Stimulated activated CD8-positive, alpha-beta memory T cell treated with anti-CD3 and anti-CD28 coated beads, Interleukin-7, amount 100 ng/mL, for 4 hours (primary cell): ENCODE results near the gene TBX15.
"Not testable (repeated sequence)": the region's sequence is repeated elsewhere in the genome, so short reads cannot be mapped to it uniquely, and the experiment has no call there.

Experiments used
- DNase-seq, 2 donors: peaks; one replicate each; pipeline ENCODE4 v3.0.0-alpha.2; 2020; ENCODE audit warnings: low read depth in 2 of 2

Gene TBX15

DNA sequence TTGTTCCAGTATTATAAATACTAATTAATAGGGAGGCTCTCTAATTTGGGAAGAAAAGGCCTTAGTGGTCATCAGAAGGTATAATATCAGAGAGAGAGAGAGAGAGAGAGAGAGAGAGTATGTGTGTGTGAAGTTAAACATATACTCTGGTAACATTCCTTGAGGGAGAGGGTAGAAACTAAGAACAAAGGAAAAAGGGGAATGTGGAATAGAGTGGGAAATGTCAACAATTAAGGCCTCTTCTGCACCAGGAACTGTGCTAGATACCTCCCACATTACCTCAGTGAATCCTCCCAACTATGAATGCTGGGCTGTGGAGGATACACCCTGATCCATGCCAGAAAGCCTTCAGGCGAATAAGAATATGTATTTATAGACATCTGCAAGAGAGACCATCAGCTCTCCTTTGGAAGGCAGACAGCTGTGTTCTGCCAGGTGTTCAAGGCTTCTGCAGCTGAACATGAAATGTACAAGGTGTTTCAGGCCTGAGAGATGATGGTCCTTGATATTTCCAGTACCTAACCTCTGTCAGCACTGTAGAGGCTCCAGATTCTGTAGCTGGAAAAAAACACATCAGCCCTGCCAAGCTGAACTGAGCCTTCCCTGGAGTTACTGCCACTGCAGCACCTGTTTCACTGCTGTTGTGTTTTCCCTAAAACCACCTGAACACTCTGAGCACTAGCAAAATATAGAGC is 29.1 kb downstream of the TBX15 start:
- no peak for DNase-seq

DNA sequence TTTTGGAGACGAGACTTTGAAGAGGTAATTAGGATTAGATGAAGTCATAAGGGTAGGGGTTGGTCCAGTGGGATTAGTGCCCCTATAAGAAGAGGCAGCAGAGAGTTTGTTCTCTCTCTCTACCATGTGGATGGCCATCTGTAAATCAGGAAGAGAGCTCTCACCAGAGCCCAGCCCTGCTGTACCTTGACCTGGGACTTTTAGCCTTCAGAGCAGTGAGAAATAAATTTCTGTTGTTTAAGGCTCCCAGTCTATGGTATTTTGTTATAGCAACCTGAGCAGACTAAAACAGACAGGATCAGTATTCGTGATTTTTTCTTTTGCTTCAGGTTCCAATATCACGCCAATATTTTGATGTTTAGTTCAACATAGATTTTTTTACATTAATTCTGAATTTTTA is 30.0 kb downstream of the TBX15 start:
- DNase-seq = no peak

DNA sequence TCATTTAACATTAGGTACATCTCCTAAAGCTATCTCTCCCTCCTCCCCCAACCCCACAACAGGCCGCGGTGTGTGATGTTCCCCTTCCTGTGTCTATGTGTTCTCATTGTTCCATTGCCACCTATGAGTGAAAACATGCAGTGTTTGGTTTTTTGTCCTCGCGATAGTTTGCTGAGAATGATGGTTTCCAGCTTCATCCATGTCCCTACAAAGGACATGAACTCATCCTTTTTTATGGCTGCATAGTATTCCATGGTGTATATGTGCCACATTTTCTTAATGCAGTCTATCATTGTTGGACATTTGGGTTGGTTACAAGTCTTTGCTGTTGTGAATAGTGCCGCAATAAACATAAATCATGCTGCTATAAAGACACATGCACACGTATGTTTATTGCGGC is 30.6 kb downstream of the TBX15 start:
- not testable (repeated sequence) for DNase-seq

DNA sequence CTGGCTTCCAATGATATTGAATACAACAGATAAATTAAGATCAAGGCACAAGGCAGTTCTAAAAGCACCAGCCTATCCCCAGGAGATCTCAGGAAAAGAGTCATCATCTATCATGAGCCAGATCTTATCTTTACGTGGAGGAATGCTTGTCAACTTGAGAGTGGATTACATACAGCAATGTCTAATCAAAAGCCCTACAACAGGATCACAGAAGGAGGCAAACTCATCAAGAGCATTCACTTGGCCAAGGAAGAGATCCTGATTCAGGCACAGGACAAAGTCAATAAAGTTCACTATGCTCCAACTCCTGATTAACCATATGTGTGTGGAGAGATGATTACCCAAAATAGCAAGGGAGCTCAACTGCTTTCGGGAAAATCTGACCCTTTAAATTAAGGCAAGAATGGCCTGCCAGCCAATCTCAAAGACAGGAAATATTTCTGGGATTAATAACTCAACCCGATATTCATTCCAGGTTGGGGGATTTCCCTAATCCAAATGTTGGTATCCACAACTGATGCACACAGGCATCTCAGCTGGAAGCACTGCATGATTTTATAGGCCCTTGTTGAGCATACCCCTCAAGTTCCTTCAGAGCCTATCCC is 33.7 kb downstream of the TBX15 start:
- DNase-seq = no peak

DNA sequence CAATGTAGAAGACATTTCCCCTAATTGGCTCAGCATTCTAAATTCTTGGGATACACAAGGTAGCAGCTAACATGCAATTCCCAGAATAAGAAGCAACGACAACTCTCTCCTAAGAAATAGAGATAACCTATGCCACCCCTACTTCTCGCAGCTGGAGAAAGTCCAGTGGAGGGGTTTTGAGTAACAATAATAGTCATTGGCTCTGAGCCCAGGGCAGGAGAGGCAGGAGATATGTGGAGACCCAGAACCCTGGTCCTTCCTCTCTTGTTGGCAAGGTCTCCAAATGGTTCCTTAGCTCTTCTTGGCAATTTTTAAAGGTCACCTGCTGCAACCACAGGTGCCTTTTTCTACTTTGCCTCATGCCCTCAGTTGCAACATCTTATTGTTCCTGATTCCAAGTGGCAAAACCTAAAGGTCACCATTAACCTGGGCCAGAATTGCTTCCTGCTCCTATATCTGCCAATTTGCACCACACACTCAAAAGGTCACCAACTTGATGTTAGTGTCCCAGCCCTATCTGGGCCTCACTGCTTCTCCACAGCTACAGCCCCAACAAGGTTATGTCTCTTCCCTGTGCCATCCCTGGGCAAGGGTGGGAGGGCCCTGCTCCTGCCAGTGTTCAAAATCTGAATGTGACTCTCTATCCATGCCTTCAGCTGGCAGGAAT is 36.7 kb downstream of the TBX15 start:
- no peak for DNase-seq

DNA sequence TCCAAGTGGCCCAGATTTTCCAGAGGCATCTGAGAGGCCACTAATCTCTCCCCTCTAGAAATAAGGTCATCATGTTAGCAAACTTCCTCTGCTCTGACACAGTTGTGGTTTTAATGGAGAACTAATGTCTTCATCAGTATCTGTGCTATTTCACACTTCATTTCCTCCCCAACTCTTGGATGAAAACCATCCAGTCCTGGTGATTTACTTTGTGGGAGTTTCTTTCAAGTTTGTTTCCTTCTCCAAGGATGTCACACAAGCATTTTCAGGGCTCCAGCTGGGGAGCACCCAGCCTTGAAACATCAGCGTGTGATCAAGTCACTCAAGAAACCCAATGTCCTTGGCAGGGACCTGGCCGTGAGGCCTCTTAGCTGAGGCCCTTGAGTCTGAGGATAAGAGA is 38.8 kb downstream of the TBX15 start:
- DNase-seq = no peak

DNA sequence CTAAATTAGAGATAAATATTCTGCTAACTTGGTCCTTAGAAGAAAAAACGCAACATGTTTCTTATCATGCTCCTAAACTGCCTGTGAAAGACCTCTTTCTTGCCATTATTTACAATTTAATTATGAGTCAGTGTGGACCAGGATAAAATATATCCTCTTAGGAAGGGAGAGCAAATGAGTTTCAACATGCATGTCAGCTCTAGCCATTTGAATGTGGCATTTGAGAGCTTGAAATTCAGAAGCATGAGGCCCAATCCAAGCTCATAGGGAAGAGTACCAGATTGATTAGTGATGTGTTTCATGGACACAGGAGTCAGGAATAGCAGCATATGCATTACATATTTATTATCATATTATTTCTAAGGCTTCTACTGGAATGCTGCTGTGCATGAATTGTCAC is 39.3 kb downstream of the TBX15 start:
- DNase-seq = no peak

DNA sequence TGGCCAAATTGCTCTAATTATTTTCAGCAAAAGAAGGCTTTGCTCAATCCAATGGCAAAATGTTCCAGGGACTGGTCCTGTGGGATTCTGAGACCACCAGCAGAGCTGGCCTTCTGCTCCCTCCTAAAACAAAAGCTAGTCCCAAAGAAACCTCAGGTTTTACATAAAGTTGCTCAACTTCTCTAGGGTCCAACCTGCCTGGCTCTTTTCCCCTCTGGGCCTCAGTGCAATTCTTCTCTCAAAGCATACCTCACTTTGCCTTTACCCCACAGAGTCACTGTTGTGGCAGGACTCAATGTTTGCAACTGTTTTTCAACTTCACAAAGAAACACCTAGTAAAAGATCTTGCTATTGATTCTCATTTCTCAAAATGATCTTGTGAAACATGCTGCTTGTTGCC is 39.8 kb downstream of the TBX15 start:
- no peak for DNase-seq

DNA sequence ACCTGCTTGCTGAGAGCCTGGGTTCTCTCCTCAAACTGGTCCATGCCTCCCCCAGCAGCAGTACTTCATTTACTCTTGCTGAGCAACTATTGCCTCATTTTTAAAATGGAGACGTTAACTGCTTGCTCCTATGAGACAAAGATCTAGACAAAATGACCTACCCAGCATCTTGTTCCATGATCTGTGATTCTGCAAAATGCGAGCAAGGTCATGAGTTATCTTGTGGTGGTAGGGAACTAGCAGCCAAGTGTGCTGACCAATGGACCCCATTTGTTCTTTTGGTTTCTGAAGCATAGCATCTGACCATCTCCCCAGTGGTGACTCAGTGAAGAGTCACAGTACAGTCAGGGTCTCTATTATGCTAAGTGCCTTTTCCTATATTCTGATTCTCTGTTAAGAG is 40.4 kb downstream of the TBX15 start:
- DNase-seq = no peak

DNA sequence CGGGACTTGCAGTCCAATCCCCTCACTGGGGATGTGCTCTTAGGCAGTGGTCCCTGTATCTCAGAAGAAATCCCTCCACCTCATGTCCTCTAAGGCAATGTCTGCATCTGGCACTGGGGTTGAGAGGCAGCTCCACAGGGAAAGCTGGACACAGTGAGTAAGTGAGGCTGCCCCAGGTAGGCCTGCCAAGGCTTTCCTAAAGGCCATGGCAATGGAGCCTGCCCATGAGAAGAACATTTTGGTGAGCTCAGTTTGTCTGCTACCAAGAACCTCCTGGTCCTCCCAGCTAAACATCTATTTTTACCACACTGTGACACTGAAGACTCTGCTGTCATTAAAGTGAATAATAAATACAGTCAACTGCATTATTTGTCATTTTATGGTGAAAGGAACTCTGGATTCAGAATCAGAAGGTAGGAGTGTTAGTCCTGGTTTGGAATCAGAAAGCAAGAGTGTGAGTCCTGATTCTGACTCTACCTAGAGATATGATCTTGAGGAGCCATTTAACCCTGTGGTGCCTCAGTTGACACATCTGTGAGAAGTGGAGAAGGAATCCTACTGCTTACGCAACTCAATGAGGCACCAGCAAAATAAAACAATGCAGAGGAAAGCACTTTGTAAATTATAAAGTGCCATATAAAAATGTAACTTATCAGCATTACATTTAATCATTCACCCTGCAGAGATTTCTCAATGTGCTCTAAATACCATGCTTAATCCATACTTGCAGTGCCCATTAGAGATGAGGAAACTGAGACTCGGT is 41.0 kb downstream of the TBX15 start:
- DNase-seq = no peak

DNA sequence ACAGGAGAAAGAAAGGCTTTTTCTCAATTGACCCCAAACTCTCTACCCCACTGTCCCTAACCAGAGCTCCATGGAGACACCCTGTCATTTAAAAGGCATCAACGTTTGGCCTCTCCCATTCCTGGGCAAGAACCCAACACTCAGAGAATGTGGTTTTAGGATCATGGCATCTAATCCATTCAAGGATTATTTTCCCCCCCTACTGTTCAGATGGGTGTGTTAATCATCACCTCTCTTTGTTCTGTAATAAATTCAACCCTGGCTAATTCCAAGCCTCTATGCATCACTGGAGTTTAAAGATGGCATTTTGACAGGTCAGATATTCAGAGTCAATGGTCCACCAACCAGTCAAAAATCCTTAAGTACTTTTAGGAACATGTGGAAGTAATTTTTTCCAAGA is 42.7 kb downstream of the TBX15 start:
- no peak for DNase-seq

DNA sequence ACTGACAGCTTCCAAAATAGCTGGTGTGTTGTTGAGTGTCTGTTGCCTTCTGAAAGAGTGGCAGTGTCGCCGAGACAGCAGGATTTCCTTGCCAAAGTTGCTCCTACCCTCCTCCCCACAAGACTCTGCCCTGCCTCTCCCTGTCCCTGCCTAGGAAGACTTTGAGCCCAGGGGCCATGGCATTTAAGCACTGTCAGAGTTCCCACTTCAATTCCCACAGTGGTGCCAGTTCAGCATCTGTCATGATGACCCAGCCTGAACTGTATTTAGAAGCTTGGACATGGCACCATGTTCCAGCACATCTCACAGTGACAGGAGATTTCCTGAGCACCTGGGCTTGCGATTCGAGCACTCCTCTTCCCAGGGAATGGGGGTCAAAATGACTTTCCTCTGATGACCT is 43.6 kb downstream of the TBX15 start:
- DNase-seq = no peak

DNA sequence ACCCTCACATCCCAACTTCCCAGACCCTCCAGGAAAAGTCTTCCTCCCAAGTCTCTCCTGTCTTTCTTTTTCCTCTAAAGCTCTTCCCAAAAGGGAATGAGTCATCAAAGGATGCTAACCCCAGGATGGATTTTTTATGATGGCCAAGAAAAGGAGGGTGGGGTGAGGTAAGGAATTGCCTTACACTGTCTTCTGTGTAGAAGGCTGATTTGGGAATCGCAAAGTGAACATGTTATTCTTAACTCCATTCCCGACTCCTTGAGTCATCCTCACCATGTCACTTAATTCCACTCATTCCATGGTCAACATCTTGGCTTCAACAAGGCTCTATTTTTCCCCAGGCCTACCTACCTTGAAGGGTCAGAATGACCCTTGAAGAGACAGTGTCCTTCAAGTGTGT is 44.0 kb downstream of the TBX15 start:
- DNase-seq = no peak

DNA sequence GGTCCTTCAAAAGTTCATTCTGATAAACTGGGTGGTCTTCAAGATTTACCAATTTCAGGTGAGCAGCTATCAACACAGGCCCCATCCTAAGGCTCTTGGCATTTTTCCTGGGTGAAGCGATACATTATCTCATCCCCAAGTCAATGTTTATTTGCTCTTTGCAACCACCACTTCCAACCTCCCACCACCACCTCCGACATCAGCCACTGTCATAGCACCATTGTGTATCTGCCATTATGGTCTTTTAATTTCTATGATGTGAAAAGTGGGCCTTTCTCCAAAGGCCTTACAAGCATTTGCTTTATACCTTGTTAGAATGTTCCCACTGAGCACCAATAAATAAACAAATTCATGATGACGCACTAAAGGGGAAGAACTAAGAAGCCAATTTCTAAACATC is 47.2 kb downstream of the TBX15 start:
- DNase-seq = no peak

DNA sequence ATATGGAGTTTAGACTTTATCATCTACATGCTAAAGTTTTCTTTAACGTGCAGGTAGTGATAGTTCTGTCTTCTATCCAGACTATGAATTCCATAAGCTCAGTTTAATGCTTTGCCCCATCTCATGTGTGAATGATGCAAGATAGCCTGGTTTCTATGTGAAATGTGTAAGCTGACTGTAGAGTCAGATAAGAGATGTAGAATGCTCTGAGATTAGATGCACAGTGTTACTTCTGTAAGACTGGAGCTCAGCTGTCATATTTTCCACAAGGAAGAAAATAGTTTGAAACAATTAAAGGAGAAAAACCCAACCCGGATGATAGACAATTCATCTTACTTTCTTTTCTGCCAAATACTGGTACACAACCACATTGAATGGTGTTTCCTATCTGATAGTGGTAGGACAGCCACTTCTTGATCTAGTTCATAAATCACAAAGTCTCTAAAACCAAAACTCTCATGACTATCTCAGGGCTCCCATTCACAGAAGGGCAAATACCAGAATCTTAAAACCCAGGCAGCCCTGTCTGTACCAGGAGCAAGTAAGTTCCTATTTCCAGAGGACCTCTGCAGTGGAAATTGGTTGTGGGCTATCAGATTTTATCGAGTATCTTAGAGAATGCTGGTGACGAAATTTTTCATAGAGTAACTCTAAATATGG is 50.6 kb downstream of the TBX15 start:
- DNase-seq = no peak

DNA sequence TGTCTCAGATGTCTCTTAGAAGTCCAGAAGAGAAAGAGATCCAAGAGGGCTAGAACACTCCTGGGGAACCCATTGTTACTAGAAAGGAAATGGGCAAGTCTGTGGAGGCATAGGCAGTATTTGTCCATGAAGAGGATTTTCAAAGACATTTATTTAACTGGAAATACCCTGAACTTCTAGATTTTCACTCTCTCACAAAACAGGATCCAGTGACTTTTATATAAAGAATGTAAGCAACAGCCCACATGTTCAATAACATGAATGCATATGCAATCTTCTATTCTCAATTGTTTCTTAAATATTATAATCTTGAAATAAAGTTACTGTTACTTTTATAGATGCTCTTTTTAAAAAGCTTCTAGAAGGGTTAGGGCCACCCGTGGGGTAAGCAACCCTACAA is 53.4 kb downstream of the TBX15 start:
- DNase-seq = no peak

DNA sequence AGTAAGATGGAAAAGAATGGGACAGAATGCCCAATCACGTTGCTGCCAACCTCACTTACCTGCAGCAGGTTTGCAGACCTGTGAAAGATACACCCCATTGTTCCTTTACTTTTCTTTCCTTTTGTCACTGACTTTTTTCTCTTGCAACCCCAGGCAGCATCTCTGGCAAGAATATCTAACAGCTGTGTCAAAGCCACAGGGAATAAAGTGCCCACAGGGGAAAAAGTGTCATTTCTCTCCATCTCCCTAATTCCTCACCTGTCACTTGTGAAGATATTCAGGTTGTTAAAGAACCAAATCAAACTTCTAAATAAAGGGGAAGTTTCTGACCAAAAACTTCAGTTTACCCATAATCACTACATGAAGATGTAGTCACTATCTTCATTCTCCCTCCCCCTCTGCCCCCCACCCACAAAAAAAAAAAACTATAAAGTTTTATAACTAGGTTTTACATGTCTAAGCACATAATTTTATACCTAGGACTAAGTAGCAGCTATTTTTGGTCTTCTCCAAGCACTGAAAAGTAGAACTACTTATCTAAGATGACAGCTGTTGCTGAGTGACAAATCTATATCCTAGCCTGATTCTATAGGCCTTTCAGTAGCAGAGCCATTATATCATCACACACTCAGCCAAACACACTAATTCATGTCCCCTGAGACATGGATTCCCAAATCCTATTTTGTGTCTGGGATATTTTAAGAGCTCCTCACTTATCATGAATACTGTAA is 54.9 kb downstream of the TBX15 start:
- DNase-seq = no peak

DNA sequence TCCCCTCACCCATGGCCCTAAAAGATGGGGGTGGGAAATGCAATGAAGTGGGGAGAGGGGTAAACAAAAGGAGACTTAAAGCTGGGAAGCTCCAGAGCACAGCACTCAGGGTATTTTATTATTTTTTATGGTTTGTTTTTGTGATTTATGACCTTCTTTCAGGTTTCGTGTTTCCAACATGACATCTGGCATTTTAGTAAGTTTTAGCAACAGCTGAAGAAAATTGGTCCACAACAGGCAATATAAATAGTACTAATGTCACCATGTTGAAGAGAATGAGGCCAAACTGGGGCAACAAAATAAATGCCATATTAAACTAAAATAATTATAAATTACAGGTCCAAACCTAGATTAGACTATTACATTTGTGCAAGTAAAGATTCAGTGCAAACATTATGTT is 56.3 kb downstream of the TBX15 start:
- no peak for DNase-seq

DNA sequence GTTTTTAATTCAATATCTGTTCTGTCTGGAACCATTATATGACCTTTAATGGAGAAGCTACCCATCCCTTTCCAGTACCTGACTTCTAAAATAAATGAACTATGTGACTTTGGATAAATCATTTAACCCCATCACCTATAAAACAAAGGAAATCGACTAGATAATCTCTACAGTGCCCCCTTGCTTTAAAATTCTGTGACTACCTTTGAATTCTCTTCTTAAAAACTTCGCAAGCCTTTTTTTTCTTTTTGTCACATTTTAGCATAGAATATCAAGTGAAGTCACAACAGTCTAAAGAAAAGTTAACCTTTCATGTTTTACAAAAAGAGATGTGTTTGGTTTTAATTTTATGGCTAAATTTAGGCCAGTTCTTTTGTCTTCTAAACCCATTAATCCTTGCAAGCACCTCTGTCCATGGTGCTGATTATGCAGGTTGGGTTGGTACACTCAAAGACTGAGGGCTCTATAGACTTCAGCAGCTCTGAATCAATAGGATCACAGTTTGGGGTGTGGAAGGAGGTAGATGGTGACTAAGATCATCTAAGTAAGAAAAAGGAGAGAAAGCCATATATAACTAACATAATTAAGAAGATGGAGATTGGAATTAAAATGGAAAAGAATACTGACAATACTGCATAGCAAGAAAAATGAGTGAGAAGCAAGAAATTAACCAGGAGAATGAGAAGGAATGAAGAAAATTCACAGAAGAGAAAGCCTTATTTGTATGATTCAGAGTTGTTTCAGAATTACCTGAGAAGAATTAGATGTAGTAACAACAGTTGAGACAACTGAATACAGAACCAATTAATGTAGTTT is 59.2 kb downstream of the TBX15 start:
- DNase-seq = no peak

DNA sequence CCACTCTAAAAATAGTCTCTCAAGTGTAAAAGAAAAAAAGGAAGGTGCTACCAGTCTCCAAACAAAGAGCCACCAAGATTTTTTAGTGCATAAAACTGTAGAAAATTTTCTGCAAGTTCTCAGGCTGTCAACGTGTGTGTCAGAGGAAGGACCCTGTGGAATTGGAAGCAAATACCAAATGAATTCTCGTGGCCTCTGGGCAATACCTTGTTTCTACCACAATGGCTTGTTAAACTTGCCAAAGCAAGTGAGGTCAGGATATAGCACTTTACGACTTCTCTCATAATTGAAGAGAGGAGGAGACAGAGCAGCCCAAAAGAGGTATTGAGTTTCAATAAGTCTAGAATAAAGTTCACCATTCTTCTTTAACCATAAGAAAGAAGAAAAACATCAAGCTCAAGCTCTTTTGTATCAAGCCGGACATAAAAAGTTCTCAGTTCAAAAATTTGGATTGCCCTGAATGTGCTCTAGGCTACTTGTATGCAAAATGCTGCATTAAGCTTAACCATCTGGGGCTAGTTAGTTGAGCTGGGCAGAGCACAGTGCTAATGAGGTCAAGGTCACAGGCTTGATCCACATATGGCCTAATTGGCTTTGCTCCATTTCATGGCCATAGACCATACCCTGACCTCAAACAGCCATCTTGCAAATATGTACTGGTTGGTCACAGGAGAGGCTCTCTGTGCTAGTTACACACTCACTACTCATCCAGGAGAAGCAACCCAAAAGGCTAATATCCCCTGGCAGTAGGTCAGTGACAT is 60.5 kb downstream of the TBX15 start:
- DNase-seq = no peak
